Activated naive CD8-positive, alpha-beta T cell treated with anti-CD3 and anti-CD28 coated beads, Interleukin-2, amount 50 U/mL, for 16 hours (primary cell): ENCODE results near the gene MTA1.
A peak's percentile ranks its signal among the peaks of the same experiment; 100 is the strongest.

ENCODE experiments used
- DNase-seq: peaks from one replicate; pipeline ENCODE4 v3.0.0-alpha.2; 2020; ENCODE audit warnings: low read depth, low spot score

Gene MTA1

DNA sequence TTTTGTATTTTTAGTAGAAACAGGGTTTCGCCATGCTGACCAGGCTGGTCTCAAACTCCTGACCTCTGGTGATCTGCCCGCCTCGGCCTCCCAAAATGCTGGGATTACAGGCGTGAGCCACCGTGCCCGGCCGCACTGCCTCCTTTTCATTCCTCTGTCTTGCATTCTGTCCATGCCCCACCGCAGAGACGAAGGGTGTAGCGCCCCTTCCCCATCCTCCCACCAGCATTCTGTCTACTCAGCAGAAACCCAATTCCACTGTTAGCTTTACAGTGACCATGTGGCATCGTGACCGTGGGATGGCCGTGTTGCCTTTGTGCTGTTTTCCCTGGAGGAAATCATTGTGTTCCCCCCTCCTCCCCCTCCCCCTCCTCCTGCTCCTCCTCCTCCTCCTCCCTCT, 11.0 kb upstream of the MTA1 start:
- no peak for DNase-seq

DNA sequence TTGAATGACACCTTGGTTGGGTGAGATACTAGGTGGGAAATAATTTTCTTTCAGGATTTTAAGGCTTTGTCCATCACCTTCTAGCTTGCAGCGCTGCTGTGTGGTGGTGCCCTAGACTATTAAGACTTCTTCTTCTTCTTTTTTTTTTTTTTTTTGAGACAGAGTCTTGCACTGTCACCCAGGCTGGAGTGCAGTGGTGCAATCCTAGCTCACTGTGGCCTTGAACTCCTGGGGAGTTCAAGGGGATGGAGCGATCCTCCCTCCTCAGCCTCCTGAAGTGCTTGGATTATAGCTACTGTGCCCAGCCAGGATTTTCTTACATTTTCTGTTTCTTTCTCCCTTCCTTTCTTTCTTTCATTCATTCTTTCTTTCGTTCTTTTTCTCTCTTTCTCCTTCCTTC, 10.3 kb upstream of the MTA1 start:
- no peak for DNase-seq

DNA sequence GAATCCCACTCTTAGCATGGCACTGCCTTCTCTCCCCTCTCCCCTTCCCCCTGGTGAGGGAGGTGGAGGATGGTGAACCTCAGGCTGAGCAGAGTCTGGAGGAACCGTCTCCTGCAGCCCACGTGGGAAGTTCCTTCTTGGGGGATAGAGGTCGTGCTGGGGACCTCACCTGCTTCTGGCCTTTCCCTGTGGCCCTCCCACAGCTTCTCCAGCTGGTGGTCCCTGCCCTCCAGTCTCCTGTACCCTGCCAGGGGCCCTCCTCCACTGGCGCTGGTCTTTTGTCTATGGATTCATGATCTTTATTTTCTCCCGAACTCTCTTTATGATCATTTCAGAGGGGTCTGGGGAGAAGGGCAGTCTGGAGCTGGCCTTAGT, 9.0 kb upstream of the MTA1 start:
- DNase-seq, result no peak

DNA sequence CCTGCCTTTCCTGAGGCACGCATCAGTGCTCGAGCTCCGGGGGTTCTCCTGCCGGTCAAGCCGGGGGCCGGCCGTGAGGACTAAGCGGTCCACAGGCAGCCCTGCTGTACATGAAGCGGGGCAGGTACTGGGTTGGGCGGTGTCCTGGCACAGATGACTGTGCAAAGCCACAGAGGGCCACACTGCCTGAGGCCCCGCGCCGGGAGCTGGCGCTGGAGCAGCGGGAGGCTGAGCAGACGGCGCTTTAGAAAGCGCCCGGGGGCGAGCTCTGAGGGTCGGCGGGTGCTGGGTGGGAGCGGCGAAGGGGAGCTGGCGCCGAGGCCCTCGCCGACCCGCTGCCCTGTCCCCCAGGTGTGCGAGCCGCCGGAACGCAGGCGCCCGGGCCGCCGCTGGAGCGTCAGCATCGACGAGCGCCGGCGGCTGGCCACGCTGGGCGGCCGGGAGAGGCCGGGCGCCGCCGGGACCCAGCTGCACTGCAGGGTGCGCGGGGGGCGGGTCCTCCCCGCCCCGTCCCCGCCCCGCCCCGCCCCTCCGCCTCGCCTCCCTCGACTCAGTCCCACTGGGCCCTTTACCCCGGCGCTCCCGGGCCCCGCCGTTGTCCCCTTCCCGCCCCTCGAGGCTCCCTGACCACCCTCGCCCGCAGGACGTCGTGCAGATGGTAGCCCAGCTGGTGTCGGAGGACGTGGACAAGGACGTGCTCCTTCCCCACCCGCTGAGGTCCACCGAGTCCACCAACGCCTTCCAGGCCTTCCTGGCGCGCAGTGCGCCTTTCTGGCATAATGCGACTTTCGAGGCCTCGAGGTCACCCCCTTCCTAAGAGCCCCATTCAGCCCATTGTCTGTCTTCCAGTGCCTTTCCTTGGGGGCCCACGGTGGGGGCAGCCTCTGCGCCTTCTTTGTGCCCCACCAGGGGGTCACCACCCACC, 8.3 kb upstream of the MTA1 start:
- no peak for DNase-seq

DNA sequence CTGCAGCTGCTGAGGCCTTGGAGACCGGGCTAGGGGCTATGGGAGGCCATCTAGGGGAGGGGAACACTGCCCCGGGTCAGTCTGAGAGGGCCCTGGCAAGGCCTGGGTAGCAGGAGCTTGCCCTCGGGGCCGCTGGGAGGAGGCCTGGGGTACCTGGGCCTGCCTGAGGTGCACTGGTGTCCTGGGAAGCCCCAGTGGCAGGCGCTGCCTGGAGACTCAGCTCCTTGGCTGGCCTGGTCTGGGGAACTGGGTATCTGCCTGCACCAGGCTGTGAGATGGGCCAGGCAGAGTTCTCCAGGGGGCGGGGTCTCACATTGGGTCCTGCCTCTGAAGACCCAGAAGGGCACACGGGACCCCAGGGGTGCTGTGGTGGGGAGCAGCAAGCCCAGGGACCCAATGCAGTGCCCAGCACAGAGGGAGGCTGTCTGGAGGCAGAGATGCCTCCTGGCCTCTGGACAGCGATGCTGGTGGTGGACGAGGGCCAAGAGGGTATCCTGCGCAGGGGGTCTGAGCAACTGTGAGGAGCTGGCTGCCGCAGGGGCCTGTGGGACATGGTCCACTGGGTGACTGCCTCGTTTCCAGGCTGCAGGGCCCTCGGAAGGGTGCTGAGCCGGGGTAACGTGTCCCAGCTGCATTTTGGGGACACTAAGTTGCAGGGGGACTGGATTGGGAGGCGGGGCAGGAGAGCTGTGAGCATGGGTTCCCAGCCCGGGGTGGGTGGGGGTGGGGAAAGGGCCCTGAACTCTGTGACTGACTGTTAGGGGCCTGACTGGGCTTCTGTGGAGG, 7.4 kb upstream of the MTA1 start:
- DNase-seq, result no peak

DNA sequence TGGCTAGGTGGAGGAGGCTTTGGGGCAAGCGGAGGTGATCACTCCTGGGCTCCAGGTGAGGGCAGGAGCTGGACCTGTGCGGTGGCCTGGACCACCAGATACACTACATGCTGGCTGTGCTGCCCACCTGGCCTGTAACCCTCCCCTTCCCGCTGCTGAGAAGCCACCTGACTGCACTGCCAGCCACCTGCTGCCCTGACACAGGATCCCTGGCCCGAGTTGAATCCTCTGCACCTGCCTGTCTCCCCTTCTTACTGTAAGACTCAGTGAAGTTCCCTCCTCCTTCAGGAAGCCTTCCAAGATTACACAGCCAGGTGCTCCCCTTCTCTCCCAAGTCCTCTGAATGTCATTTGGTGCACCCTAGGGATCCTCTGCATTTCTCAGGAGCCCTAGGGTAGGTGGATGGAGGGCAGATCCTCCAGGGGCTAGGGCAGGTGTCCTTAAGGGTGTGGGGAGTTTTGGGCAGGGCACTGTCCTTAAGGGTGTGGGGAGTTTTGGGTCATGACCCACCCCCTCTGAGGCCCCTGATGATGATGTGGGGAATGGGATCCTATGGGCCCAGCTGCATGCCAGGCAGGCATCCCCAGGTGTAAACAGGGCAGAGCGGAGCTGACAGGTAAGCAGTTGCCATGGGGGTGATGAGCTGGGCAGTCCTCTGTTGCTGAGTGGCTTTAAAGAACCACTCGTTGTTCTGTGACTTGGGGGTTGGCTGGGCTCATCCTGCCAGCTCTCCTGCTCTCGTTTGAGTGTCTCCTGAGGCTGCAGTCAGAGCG, 6.7 kb upstream of the MTA1 start:
- no peak for DNase-seq

DNA sequence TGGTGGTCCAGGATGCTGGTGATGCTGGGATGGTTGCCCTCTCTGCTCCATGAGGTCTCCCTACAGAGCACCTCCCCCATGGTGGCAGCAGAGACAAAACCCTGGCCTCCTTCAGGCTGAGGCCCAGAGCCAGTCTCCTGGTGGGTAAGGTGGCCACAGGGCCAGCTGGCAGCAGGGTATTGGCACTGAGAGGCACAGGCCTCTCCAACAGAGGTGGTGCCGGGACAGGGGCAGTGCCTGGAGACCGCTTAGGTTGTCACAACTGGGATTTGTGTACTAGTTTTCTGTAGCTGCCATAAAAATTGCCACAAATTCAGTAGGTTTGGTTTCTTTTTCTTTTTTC, 6.1 kb upstream of the MTA1 start:
- DNase-seq, result no peak

DNA sequence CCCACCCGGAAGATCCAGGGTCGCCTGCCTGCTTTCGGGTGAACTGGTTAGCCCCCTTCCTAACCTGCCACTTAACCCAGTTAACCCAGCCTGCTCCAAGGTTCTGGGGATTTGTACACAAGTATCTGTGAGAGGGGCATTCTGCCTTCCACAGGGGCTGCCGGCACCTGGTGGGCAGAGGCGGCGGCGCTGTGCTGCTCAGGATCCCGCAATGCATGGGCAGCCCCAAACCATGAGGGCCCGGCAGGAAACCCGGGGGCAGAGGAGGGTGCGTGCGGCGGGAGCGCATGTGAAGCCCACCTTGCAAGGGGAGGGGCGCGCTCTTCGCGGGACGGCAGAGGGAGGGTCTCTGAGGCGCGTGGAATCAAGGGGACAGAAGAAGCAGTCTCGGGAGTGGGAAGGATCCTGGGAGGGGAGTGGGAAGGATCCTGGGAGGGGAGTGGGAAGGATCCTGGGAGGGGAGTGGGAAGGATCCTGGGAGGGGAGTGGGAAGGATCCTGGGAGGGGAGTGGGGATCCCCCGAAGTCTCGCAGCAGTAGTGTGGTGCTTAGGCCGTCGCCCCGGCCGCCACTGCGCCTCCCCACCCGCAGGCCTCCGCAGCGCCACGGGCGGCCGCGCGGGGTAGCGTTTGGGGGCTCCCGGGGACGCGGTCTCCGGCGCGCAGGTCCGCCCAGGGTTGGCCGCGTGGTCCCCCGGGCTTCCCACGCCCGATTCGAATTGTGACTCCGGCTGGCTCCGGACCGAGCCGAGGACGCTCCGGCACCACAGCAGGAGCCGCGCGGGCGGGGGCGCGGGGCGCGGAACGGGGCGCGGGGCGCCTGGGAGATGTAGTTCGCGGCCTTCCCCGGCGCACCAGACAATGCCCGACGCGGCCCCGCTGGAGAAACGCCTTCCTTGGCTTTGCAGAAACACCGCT, 4.9 kb upstream of the MTA1 start:
- peak; percentile 53 for DNase-seq

DNA sequence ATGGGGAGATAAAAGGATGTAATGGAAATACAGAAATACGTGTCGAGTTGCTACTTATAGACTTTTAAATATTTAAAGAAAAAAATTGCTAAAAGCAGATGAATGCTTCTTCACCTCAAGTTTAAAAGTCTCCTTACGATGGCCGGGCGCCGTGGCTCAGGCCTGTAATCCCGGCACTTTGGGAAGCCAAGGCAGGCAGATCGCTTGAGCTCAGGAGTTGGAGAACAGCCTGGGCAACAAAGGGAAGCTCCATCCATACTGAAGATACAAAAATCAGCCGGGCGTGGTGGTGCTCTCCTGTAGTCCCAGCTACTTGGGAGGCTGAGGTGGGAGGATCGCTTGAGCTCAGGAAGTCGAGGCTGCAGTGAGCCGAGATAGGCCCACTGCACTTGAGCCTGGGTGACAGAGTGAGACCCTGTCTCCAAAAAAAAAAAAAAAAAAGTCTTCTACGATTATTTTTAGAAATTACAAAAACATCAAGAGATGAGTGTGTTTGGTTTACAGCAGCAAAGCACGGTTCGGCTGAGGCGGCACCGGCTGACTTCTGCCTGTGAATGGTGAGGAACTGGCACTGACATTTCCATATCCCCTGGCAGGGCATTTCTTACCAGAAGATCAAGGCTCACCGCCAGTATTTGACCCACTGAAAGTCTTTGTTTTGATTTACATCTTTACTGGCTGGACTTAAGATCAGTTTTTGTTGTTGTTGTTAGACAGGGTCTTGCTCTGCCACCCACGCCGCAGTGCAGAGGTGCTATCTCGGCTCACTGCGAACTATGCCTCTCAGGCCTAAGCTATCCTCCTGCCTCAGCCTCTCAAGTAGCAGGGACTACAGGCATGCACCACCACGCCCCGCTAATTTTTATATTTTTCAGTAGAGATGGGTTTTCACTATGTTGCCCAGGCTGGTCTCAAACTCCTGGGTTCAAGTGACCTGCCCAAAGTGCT, 3.9 kb upstream of the MTA1 start:
- no peak for DNase-seq

DNA sequence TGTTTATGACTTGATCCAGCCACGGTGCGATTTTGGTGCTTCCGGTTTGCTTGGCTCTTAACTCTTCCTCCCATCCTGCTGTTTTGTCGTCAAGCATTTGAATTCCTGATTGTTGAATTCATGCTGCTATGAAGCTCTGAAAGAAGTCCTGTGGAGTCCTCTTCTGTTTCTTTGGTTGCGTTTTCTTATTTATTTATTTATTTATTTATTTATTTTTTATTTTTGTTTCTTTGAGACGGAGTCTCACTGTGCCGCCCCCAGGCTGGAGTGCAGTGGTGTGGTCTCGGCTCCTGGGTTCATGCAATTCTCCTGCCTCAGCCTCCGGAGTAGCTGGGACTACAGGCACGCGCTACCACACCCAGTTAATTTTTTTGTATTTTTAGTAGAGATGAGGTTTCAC, 3.0 kb upstream of the MTA1 start:
- DNase-seq, result no peak

DNA sequence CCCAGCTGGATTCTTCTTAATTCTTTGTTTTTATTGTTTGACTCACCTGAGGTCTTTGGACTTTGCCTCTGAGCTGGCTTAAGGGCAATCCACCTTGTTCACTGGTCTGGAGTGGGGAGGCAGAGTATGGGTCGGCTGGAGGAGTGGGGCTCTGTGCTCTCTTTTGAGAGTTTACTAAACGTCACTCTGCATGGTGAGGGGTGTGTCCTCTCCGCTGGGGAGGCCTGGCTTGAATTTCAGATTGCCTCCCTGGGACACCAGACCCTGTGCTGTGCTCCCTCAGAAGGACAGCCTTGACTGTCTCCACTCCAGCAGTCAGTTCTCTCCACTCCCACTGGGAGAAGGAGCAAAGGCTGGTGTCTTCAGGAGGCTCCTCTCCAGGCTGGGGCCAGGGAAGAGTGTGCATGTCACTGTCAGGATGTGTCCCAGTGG, 1.9 kb upstream of the MTA1 start:
- DNase-seq, result no peak

DNA sequence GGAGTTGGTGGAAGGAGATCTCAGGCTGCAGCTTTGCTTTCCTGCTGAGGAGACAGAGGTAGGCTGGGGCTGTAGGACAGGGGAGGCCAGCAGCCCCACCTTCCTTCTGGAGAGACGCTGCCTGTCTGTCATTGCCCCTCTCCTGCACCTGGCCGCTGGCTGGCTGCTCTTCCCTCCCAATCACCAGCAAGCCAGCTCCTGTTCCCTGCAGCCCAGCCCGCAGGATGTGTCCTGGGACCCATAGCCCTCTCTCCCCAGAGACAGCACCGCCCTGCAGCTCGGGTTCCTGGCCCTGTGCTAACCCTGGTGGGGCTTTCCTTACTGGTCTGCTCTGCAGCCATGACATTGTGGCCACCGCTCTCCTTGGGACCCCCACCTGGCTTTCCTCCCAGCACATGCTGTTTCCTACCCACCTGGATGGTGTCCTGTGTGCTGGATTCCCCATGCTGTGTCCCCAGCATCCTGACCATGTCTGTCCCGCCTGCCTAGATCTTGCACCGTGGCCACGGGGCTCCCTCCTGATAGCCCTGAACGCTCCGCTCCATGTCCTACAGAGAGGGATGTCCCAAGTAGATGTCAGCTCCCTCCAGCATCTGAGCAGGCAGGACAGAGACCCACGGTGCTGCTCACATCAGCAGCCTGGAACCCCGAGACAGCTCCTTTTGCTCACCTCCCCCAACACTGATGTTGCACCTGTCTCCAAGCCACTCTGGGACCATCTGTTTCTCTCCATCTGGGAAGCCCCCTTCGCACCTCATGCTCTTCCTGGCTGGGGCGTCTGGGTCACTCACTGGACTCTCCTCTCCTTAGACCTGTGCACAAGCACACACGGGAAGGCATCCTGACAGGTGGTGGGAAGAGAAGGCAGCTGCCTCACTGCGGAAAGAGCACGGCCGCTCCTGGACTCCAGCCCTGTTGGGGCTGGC, 1.1 kb upstream of the MTA1 start:
- DNase-seq, result no peak

DNA sequence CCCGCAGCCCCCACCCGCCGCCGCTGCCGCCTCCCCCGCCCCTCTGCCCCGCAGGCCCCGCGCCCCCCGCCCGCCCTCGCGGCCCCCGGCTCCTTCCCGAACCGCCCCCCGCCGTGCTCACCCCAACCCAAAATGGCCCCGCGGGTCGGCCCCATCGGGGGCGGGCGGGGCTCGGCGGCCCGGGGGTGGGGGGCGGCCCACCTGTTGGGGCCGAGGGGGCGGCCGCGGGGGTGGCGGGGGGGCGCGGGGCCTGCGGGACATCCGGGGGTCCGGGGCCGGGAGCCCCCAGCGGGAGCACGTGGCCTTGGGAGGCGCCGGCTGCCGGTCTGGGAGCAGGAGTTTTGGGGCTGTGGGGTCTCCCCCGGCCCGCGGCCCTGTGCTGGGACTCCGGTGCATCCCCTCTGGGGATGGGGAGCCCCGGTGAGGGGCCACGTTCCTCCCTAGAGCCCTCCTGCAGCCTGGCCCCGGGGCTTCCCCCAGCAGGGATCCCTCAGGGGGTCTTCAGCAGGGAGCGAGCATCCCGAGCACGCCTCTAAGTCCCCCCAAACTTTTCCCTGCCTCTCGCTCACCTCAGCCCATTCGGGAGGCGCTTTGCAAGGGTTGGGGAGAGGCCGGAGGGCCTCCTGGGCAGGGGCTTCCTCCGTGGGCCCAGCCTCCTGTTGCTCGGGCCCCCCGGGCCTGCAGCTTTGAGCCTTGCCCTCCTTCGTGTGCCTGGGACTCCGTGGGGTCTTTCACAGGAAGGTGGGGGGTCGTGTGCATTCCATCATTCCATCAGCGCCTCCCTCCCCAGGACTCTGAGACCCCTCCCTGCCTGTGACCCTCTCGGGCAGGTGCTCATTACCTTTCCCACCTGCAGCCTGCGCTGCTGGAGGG, 710 bp downstream of the MTA1 start:
- no peak for DNase-seq

DNA sequence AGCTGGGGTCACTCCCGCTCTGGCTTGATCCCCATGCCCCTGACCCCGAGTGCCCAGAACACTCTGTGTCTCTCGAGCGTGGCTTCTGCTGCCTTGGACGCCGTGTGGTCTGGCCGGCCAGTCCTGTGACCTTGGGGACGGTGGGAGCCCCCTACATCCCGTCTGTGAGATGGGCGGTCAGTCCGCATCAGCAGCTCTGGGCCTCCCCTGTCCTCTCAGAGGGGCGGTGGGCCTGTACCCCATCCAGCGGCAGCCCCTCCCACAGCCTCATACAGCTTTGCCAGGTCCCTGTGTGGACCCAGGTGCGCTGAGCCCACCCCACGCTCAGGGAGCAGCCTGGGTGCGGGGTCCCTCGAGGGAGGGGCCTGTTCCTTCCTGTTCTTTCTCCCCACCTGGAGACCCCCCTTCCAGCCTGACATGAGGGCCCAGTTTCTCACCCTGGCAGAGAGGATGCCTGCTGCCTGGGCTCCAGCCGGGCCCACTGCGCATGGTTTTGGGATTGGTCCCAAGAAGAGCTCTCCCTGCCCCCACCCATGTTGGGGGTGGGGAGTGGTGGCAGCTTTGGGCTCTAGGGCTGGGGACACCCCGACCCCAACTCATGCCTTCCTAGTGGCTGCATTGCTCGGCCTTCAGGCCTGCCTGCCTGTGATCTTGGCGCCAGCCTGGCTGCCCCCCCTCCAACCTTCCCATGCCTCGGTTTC, 1.5 kb downstream of the MTA1 start:
- DNase-seq, result no peak

DNA sequence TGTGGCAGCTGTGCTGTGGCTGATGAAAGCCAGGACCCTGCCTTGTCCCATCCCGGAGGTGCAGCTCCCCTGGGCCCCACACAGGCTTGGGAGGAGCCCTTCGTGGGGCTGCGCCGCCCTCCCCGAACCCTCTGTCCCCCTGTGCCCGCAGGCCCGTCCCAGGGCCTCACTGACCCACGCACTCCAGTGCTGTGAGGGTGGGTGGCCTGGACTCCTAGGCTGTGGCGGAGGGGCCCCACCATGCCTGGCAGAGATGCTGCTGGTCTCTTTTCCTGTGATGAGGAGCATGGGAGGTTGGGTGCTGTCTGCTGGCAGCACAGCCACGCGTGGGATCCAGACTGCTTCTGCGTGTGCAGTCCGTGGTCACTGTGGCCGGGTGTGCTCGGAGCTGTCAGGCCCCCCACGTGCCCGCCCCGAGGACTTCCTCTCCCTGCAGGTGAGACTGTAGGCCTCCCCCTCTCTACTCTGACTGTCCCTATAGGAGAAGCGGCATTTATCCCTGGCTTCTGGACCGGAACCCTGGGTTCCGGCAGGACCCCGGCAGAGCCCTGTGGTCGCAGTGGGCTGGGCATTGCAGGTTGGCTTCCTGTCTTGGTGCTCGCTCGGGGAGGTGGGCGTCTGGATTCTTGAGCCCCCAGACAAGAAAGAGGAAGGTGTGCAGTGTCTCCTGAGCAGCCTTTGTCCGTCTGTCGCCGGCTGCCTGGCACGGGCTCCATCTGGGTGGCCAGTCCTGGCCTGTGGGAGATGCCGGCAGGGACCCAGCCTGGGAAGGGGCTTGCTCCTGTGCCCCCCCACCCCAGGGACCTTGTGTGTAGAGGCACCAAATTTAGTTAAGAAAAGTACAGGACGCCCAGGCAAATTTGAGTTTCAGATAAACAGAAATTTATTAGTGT, 2.3 kb downstream of the MTA1 start:
- DNase-seq, result no peak
